RWPE1 (cell line): ENCODE measurements around the gene COX6B2.

Experiments used
- CTCF ChIA-PET: fragments of 350-600 bp; sonication (Branson Sonifier 250); formaldehyde crosslinking; extraction: SDS; loops from one replicate; lab custom pipeline; 2021; lab: Yijun Ruan, JAX
- POLR2A ChIA-PET: fragments of 400-600 bp; formaldehyde crosslinking; extraction: SDS; loops from one replicate; lab custom pipeline; 2020; ENCODE audit warnings: antibody characterized with exemption; ENCODE audit not compliant: low non-redundant PET; lab: Yijun Ruan, JAX
- DNase-seq: peaks from one replicate; pipeline ENCODE4 v3.0.0; 2012; ENCODE audit warnings: low spot score
- H3K27ac ChIP-seq: fragments of 450-650 bp; 2 replicates; pipeline ENCODE4 v1.5.1; 2017
- TF ChIP-seq, protein P1 (sequence below): fragments of 450-650 bp; conservative IDR thresholded peaks from 2 replicates; pipeline ENCODE4 v1.5.1; 2017; ENCODE audit warnings: low read depth, mild to moderate bottlenecking

Gene COX6B2

GRCh38 chr19:55391702-55392615, 37.4 kb upstream of the COX6B2 start:
- no peak for DNase-seq
- POLR2A ChIA-PET = interaction anchor here (0.7 kb wide), 1 partner anchor 240 kb away, joined by 4 read pairs; no protein-coding TSS in a partner anchor
- H3K27ac ChIP-seq = peak overlapping the region; percentile 98
- TF ChIP-seq, protein P1, sequence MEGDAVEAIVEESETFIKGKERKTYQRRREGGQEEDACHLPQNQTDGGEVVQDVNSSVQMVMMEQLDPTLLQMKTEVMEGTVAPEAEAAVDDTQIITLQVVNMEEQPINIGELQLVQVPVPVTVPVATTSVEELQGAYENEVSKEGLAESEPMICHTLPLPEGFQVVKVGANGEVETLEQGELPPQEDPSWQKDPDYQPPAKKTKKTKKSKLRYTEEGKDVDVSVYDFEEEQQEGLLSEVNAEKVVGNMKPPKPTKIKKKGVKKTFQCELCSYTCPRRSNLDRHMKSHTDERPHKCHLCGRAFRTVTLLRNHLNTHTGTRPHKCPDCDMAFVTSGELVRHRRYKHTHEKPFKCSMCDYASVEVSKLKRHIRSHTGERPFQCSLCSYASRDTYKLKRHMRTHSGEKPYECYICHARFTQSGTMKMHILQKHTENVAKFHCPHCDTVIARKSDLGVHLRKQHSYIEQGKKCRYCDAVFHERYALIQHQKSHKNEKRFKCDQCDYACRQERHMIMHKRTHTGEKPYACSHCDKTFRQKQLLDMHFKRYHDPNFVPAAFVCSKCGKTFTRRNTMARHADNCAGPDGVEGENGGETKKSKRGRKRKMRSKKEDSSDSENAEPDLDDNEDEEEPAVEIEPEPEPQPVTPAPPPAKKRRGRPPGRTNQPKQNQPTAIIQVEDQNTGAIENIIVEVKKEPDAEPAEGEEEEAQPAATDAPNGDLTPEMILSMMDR = no peak
- CTCF ChIA-PET = interaction anchor here (0.5 kb wide), 1 partner anchor 141 kb away, joined by 3 read pairs; no protein-coding TSS in a partner anchor

DNA sequence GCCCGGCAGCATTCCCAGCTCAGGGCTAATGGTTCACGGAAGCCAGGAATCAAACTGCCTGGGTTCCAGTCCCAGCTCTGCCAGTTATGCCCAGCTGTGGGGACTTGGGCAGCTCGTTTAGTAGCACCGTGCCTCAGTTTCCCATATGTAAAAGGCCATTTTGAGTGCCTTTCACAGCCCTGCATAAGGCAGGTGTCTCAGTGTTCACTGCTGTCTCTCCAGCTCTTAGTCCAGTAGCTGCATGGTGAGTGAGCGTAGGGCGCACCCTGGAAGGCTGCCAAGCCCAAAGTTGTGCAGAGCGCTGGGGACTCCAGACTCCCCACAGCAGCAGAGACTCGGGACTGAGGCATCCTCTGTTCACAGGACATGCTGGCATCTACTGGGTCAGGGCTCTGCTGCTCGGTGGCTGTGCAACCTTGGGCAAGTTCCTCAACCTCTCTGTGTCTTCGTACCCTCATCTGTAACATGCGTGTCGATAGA, 36.7 kb upstream of the COX6B2 start:
- peak overlapping the region; percentile 98 for H3K27ac ChIP-seq
- DNase-seq = no peak
- TF ChIP-seq, protein P1 = no peak
- ChIA-PET CTCF (no interaction called here), POLR2A (interaction anchor here (0.5 kb wide), 1 partner anchor 180 kb away, joined by 3 read pairs; no protein-coding TSS in a partner anchor)

DNA sequence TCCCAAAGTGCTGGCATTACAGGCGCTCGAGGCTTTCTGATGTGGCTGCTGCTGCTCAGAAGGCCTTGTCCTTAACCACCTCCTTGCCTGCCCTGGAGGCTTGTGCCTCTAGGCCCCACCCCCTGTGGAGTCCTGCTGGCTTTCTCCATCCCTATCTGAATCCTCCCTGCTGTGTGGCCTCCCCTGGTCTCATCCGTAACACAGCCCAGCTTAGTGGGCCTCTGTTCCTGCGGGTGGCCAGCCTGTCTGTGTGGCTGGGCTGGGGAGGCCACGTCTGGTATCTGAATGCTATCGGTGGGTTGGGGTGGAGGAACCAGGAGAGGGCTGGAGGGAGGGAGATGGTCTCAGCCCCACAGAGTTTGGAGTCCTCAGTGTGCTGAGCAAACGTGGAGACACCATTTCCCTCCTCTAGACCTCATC, 36.0 kb upstream of the COX6B2 start:
- CTCF ChIA-PET = no interaction called here
- H3K27ac ChIP-seq = peak overlapping the region; percentile 98
- TF ChIP-seq, protein P1 = no peak
- POLR2A ChIA-PET = interaction anchor here (0.5 kb wide), 1 partner anchor 179 kb away, joined by 3 read pairs; no protein-coding TSS in a partner anchor
- no peak for DNase-seq

DNA sequence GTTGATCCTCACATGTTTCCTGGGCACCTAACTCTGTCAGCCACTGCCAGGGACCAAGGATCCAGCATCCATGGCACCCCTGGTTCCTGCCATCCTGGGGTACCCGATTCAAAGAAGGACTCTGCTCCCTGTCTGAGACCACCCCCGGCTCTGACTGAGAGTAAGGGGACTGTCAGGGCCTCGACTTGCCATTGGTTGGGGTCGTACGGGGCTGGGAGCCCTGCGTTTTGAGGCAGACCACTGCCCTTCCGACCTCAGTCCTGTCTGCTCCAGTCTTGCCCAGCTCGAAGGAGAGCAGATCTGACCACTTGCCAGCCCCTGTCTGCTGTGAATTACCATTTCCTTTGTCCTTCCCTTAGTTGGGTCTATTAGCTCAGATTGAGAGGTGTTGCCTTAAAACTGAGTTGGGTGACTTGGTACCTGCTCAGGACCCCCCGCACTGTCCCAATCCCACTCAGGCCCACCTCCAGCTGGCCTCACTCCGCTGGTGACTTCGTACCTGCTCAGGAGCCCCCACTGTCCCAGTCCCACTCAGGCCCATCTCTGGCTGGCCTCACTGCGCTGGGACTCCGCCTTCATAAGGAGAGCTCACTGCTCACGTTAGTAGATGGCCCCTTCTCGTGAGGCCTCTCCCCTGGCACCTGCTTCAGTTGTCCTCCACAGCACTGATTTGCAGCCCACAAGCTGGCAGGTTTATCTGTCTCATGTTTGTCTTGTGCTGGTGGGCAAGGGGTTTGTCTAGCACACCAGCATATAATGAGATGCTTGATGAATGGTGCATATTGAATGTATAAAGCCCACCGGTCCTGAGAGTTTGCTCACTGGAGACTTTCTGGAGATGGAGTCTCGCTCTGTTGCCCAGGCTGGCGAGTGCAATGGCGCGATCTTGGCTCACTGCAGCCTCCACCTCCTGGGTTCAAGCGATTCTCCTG, 35.1 kb upstream of the COX6B2 start:
- peak overlapping the region; percentile 98 for H3K27ac ChIP-seq
- no peak for DNase-seq
- CTCF ChIA-PET = no interaction called here
- TF ChIP-seq, protein P1 = no peak
- POLR2A ChIA-PET = no interaction called here

- TF ChIP-seq, protein P1 = no peak
- no peak for DNase-seq
- H3K27ac ChIP-seq = peak overlapping the region; percentile 98
- CTCF ChIA-PET = interaction anchor here (0.6 to 1.2 kb wide), 2 partner anchors 94 to 116 kb away, joined by 3 to 5 read pairs; no protein-coding TSS in a partner anchor
- POLR2A ChIA-PET = interaction anchor here (0.8 to 2.1 kb wide), 3 partner anchors 19 to 91 kb away, joined by 3 to 6 read pairs (median 3); partner anchors contain the start of gene UBE2S
These were observed 33.4 kb upstream of the COX6B2 start for GRCh38 chr19:55387736-55388497.
